ENCODE data around the gene WNT3A. TPM values are rescaled to one million over a fixed set of nuclear protein-coding genes. Genes with fewer than 3 reads are reported as not detected.

WNT3A gene
- total and polyA plus RNA-seq, 2 experiments from 2014 or later, result 0.07 to 0.65 TPM

GRCh38 chr1:228070851-228071250 lies 64.1 kb downstream of the WNT3A start:
- H3K9me3 Mint-ChIP-seq, result no peaks in the 10 kb centered on the region
- H3K36me3 ChIP-seq (ENCODE audit: insufficient read depth), result no peaks in the 10 kb centered on the region
- H3K4me1 ChIP-seq (ENCODE audit: insufficient read depth), result no peaks in the 10 kb centered on the region
- no peaks in the 10 kb centered on the region for H4K20me1 ChIP-seq (replicated peaks; ENCODE audit: insufficient read depth)
- ATAC-seq, result no peak
- no peak overlapping the region for H3K4me3 Mint-ChIP-seq
- H3K27me3 Mint-ChIP-seq (ENCODE audit: insufficient read depth, low read depth, poor library complexity), result peaks cover 66% of the 10 kb centered on the region
- H3K27me3 ChIP-seq (ENCODE audit: insufficient read depth), result peaks cover 98% of the 10 kb centered on the region
- no peak overlapping the region for H3K4me2 ChIP-seq
- no peaks in the 10 kb centered on the region for H3K36me3 Mint-ChIP-seq (ENCODE audit: low read depth)
- no peak for DNase-seq (ENCODE audit: low spot score)
- H3K27ac ChIP-seq (ENCODE audit: low read depth), result no peak overlapping the region
- H3K4me3 ChIP-seq, result no peak overlapping the region
- no peak for TF ChIP-seq ZNF114 (CRISPR knock-in tag; IDR thresholded peaks at IDR 0.05)
- no peak for TF ChIP-seq STAT1 (IDR thresholded peaks at IDR 0.05; ENCODE audit: unreplicated experiment)
- TF ChIP-seq EZH2phosphoT487 (IDR thresholded peaks at IDR 0.05; ENCODE audit: unreplicated experiment), result no peak
- no peak for TF ChIP-seq EZH2 (IDR thresholded peaks at IDR 0.05; ENCODE audit: low read depth, unreplicated experiment)
- no peak for TF ChIP-seq NANOG (IDR thresholded peaks at IDR 0.05; ENCODE audit: borderline replicate concordance)
- TF ChIP-seq ZNF331 (CRISPR knock-in tag; IDR thresholded peaks at IDR 0.05; ENCODE audit: low read depth), result no peak
- TF ChIP-seq CTCF (conservative IDR thresholded peaks at IDR 0.05; ENCODE audit: low read depth in 2 of 2), result no peak
- TF ChIP-seq, protein P1, sequence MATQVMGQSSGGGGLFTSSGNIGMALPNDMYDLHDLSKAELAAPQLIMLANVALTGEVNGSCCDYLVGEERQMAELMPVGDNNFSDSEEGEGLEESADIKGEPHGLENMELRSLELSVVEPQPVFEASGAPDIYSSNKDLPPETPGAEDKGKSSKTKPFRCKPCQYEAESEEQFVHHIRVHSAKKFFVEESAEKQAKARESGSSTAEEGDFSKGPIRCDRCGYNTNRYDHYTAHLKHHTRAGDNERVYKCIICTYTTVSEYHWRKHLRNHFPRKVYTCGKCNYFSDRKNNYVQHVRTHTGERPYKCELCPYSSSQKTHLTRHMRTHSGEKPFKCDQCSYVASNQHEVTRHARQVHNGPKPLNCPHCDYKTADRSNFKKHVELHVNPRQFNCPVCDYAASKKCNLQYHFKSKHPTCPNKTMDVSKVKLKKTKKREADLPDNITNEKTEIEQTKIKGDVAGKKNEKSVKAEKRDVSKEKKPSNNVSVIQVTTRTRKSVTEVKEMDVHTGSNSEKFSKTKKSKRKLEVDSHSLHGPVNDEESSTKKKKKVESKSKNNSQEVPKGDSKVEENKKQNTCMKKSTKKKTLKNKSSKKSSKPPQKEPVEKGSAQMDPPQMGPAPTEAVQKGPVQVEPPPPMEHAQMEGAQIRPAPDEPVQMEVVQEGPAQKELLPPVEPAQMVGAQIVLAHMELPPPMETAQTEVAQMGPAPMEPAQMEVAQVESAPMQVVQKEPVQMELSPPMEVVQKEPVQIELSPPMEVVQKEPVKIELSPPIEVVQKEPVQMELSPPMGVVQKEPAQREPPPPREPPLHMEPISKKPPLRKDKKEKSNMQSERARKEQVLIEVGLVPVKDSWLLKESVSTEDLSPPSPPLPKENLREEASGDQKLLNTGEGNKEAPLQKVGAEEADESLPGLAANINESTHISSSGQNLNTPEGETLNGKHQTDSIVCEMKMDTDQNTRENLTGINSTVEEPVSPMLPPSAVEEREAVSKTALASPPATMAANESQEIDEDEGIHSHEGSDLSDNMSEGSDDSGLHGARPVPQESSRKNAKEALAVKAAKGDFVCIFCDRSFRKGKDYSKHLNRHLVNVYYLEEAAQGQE (IDR thresholded peaks at IDR 0.05; ENCODE audit: unreplicated experiment), result no peak
- TF ChIP-seq CREB1 (CRISPR knock-in tag; IDR thresholded peaks at IDR 0.05; ENCODE audit: low read depth), result no peak
- TF ChIP-seq, protein P2, sequence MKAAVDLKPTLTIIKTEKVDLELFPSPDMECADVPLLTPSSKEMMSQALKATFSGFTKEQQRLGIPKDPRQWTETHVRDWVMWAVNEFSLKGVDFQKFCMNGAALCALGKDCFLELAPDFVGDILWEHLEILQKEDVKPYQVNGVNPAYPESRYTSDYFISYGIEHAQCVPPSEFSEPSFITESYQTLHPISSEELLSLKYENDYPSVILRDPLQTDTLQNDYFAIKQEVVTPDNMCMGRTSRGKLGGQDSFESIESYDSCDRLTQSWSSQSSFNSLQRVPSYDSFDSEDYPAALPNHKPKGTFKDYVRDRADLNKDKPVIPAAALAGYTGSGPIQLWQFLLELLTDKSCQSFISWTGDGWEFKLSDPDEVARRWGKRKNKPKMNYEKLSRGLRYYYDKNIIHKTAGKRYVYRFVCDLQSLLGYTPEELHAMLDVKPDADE (IDR thresholded peaks at IDR 0.05), result no peak
- TF ChIP-seq JUNB (IDR thresholded peaks at IDR 0.05; ENCODE audit: unreplicated experiment), result no peak
- TF ChIP-seq, protein P3, sequence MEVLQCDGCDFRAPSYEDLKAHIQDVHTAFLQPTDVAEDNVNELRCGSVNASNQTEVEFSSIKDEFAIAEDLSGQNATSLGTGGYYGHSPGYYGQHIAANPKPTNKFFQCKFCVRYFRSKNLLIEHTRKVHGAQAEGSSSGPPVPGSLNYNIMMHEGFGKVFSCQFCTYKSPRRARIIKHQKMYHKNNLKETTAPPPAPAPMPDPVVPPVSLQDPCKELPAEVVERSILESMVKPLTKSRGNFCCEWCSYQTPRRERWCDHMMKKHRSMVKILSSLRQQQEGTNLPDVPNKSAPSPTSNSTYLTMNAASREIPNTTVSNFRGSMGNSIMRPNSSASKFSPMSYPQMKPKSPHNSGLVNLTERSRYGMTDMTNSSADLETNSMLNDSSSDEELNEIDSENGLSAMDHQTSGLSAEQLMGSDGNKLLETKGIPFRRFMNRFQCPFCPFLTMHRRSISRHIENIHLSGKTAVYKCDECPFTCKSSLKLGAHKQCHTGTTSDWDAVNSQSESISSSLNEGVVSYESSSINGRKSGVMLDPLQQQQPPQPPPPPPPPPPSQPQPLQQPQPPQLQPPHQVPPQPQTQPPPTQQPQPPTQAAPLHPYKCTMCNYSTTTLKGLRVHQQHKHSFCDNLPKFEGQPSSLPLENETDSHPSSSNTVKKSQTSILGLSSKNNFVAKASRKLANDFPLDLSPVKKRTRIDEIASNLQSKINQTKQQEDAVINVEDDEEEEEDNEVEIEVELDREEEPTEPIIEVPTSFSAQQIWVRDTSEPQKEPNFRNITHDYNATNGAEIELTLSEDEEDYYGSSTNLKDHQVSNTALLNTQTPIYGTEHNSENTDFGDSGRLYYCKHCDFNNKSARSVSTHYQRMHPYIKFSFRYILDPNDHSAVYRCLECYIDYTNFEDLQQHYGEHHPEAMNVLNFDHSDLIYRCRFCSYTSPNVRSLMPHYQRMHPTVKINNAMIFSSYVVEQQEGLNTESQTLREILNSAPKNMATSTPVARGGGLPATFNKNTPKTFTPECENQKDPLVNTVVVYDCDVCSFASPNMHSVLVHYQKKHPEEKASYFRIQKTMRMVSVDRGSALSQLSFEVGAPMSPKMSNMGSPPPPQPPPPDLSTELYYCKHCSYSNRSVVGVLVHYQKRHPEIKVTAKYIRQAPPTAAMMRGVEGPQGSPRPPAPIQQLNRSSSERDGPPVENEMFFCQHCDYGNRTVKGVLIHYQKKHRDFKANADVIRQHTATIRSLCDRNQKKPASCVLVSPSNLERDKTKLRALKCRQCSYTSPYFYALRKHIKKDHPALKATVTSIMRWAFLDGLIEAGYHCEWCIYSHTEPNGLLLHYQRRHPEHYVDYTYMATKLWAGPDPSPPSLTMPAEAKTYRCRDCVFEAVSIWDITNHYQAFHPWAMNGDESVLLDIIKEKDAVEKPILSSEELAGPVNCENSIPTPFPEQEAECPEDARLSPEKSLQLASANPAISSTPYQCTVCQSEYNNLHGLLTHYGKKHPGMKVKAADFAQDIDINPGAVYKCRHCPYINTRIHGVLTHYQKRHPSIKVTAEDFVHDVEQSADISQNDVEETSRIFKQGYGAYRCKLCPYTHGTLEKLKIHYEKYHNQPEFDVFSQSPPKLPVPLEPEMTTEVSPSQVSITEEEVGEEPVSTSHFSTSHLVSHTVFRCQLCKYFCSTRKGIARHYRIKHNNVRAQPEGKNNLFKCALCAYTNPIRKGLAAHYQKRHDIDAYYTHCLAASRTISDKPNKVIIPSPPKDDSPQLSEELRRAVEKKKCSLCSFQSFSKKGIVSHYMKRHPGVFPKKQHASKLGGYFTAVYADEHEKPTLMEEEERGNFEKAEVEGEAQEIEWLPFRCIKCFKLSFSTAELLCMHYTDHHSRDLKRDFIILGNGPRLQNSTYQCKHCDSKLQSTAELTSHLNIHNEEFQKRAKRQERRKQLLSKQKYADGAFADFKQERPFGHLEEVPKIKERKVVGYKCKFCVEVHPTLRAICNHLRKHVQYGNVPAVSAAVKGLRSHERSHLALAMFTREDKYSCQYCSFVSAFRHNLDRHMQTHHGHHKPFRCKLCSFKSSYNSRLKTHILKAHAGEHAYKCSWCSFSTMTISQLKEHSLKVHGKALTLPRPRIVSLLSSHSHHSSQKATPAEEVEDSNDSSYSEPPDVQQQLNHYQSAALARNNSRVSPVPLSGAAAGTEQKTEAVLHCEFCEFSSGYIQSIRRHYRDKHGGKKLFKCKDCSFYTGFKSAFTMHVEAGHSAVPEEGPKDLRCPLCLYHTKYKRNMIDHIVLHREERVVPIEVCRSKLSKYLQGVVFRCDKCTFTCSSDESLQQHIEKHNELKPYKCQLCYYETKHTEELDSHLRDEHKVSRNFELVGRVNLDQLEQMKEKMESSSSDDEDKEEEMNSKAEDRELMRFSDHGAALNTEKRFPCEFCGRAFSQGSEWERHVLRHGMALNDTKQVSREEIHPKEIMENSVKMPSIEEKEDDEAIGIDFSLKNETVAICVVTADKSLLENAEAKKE (CRISPR knock-in tag; IDR thresholded peaks at IDR 0.05), result no peak
- TF ChIP-seq POLR2AphosphoS5 (IDR thresholded peaks at IDR 0.05; ENCODE audit: low read depth), result no peak; the same call in 1 of the 2 replicates
- H2AFZ ChIP-seq, result no peak overlapping the region
- no peak overlapping the region for H3K27ac Mint-ChIP-seq
- no peaks in the 10 kb centered on the region for H3F3A ChIP-seq (replicated peaks; ENCODE audit: low read depth)
- no peaks in the 10 kb centered on the region for H3K79me2 ChIP-seq (replicated peaks; ENCODE audit: insufficient read depth)
- peaks cover 2% of the 10 kb centered on the region; the same call in 1 of the 3 replicates for H3K4me1 Mint-ChIP-seq
- no peaks in the 10 kb centered on the region for H3K9me2 ChIP-seq (ENCODE audit: insufficient read depth)

Measured in GM23338 (cell line).